HS-5 (cell line): ENCODE measurements around the gene OCRL.
"Not testable (repeated sequence)": the region's sequence is repeated elsewhere in the genome, so short reads cannot be mapped to it uniquely, and the experiment has no call there.

ENCODE experiments used
- DNase-seq: peaks from one replicate; pipeline ENCODE4 v3.0.0-alpha.2; 2012; ENCODE audit warnings: low read depth

The OCRL gene

GRCh38 chrX:129534816-129535578, 5.1 kb upstream of the OCRL start:
- no peak for DNase-seq

DNA sequence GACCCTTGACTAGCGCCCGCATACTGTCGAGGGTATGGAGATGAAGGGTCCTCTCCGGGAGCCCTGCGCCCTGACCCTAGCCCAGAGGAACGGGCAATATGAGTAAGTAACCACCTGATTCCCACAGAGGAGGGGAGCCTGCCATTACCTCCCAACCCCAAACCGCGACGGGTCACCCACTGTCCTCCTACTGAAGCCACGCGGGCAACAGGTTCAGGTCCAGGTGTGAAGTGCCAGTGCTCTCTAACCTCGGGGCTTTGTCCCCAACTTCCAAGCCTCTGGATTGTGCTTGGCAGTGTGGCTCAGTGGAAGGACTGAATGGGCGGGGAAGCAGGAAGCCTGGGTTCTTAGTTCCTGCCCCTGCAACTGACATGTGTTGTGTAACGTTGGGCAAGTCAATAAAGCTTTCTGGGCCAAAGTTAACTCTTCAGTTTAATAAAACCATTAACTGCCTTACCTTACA, 694 bp downstream of the OCRL start:
- DNase-seq: no peak

DNA sequence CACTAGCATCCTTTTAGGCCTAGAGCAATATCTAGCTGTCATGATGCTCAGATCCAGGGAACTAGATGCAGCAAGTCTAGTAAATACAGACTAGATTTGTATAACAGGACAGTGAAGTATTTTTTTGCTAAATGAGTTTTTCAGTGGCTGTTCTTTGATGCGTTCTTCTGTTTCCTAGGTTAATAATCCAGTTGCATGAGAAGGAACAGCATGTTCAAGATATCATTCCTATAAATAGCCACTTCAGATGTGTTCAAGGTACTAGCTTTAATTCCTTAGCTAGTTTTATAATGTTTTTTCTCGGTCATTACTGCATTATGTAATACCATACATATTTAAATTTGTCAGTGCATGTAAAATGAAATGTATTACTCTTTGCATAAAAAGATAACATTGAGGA, 4.7 kb downstream of the OCRL start:
- no peak for DNase-seq

DNA sequence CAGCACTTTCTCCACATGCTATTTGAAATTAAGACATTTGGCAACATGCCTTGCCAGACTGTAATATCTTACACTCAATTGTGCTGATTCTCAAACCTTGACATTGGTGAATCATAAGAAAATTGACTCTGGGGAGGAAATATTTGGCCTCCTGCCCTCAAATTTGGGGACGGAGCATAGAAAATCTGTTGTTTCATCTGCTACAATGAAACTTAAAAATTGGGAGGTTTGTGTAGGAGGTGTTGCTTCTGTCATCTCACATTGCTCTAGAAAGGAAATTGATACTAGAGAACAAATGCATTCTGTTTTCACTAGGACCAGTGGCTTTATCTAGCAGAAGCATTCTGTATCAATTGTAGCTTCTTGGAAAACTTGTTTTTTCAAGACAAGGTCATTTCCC, 5.3 kb downstream of the OCRL start:
- DNase-seq: no peak

GRCh38 chrX:129549124-129549523, 9.1 kb downstream of the OCRL start:
- DNase-seq: no peak

GRCh38 chrX:129553619-129554288, 13.7 kb downstream of the OCRL start:
- DNase-seq: no peak

- not testable (repeated sequence) for DNase-seq
Measured at GRCh38 chrX:129554816-129555215, 14.8 kb downstream of the OCRL start.

DNA sequence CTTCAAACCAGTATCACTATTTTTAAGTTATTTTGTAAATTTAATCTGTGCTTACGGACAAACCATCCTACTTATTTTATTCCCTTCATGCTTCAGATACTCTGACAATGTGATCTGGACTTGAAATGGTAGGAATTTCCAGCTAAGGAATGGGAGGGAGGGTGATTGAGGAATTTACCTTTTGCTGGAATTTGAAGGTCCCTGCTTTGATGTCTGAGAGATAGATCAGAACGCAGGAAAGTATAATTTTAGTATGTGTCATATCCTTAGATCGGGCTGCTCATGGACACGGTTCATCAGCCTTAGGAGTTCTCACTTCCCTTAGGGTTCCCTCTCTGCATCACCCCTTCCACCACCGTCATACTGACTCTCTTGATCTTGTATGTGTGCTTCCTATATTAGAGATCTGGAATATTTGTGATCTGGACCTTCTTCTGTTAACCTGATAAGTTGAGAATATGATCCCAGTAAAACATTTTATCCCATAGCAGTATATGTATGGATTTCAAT, 16.8 kb downstream of the OCRL start:
- DNase-seq: no peak

DNA sequence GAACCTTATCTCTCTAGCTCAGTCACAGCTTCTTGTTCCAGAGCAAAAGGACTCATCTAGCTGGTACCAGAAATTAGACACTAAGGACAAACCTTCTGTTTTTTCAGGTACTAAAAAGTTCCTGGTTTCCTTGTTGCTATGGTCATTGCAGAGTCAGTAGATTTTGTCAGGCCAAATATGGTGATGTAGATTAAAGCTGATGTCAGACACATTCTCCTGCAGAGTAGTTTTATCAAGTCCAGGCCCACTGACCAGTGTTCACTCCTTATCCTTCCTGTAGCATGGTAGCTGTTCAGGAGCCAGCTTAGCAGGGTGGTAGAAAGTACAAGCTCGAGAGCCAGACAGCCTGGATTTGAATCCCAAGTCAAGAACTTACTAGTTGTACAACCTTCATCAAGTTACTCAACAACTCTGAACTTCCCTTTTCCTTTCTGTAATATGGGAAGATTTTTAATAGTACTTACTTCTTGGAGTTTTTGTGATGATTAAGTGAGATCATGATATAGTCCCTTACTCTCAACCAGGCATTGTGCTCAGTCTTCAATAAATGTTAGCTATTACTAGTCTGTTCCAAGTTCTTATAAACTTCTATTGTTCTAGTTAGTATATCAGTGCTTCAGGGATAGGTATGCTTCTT, 17.9 kb downstream of the OCRL start:
- DNase-seq: no peak

DNA sequence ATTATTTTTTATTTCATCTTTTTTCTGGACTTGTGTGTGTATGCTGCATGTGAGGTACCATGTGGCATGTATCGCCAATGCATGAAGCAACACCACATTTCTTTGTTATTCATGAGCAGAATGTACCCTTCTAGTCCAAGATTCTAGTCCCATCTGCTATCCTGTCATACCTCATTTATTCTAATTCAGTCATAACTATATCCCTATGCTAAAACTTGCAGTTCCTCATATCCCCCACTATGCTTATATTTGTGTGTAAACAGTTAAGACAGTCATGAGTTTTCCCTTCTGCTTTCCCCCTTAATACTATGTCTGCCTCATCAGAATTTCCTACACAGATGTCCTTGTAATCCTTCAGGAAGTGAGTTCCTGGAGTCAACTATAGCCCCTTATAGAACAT, 19.7 kb downstream of the OCRL start:
- DNase-seq: no peak

- no peak for DNase-seq
Measured at GRCh38 chrX:129561453-129561852, 21.4 kb downstream of the OCRL start.

GRCh38 chrX:129564345-129564744, 24.3 kb downstream of the OCRL start:
- DNase-seq: not testable (repeated sequence)

DNA sequence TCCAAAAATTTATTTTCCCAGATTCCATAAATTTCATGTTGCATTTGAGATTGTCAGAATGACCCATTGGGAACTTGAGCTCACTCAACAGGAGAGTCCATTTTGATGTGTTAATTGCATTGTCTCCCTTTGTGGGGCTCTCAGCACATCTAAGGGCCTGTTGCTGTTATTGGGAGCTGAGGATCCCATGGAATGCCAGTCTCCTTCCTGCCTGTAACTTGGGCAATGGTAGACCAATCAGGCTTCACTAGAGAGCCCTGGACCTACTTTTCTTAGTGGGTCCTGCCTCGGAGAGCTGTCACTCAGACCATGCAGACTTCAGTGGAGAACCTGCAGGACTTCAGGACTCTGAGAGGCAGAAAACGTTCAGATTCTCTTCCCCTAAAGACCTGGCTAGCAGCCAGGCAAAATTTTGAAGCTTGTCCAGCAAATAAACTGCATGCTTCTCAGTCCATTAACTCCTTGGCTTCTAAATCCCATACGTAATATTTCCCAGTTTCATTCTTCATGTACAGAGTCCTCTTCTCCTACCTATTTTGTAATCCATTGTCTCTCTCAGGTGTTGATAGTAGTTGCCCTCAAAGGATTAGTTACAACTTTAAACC, 25.1 kb downstream of the OCRL start:
- DNase-seq: no peak

- no peak for DNase-seq
Measured at GRCh38 chrX:129566073-129566472, 26.0 kb downstream of the OCRL start.

GRCh38 chrX:129568349-129568748, 28.3 kb downstream of the OCRL start:
- DNase-seq: no peak

DNA sequence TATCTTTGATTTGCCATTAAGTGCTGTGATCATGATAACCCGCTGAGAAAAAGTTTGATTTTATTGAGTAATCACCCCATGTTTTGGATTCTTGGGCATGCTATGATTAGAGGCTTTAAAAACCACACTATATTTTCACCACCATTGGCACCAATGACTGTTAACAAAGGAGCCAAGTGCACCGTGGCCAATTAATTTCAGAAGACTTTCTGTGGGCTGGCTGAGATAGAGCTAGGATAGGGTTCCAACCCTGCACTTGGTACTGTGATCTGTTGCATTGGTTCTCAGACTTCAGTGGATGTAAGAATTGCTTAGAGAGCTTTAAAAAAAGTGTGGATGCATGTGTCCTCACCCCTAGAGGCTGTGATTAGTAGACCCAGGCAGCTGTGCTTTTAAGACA, 32.4 kb downstream of the OCRL start:
- no peak for DNase-seq

DNA sequence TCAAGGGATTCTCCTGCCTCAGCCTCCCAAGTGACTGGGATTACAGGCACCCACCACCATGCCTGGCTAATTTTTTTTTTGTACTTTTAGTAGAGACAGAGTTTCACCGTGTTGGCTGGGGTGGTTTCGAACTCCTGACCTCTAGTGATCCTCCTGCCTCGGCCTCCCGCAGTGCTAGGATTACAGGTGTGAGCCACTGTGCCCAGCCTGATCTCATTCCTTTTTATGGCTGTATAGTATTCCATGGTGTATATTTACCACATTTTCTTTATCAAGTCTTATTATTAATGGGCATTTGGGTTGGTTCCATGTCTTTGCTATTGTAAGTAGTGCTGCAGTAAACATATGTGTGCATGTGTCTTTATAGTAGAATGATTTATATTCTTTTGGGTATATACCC, 33.6 kb downstream of the OCRL start:
- DNase-seq: not testable (repeated sequence)

DNA sequence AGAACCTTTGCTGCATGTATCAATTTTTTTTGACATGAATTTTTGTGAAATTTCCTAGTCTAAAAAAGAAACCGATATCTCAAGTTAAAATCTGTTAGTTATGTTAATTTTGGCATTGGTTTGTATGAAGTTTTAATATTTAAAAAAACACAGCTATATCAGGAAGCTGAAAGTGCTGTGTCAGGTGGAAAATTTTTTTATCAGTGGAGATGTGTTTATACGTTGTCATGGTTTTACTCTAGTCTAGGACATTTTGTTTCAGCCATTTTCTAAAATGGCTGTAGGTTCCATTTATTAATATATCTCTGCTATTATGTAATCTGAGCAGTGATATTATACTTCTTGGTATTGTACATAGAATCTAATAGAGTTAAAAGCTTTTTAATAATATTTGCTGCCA, 34.2 kb downstream of the OCRL start:
- no peak for DNase-seq

- no peak for DNase-seq
Measured at GRCh38 chrX:129576539-129576938, 36.5 kb downstream of the OCRL start.

- DNase-seq: peak; percentile 15
Measured at GRCh38 chrX:129577473-129577872, 37.4 kb downstream of the OCRL start.

GRCh38 chrX:129577877-129578276, 37.8 kb downstream of the OCRL start:
- DNase-seq: no peak

- DNase-seq: no peak
Measured at GRCh38 chrX:129581904-129582303, 41.8 kb downstream of the OCRL start.

DNA sequence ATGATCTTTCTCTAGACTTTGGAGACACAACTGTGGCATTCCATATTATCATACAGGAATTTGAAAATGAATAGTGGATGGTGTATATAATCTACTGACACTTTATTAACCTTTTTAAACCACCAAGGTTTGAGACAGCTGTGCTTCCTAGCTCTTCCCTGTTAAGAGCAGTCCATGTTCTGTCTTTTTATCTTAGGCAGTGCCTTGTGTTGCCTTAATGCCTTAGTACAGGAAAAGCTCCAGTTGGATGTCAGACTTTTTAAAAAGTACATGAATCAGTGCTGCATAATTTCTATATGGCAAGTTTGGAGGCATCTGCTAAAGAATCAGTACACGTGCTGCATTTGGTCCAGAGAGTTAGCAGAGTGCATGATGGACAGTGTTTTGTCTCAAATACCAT, 45.1 kb downstream of the OCRL start:
- DNase-seq: no peak
